IMR-90 (cell line): ENCODE results near the gene MRM1. TPM values are rescaled to one million over a fixed set of nuclear protein-coding genes. Genes with fewer than 3 reads are reported as not detected.

ENCODE experiments used
- ATAC-seq: fragments of 200-7000 bp; cut with Tn5 transposase; 2 replicates; pipeline ENCODE4 v1.9.1; 2020; ENCODE audit warnings: low read depth, mild to moderate bottlenecking, moderate library complexity
- BruUV-seq: library from RNA; stranded (reverse); fragments of 400-500 nt; replicated peaks from 2 replicates; lab custom pipeline; 2021; lab: Mats Ljungman, UMichigan
- CTCF ChIA-PET: fragments of 300-600 bp; formaldehyde crosslinking; extraction: SDS; loops from one replicate; lab custom pipeline; 2021; ENCODE audit warnings: antibody characterized with exemption; lab: Yijun Ruan, JAX
- POLR2A ChIA-PET: fragments of 300-600 bp; sonication (Branson Sonifier 250); formaldehyde crosslinking; loops from one replicate; lab custom pipeline; 2022; ENCODE audit warnings: antibody characterized with exemption; ENCODE audit not compliant: unreplicated experiment; lab: Charles Lee
- DNase-seq: peaks from one replicate; pipeline ENCODE4 v3.0.0; 2013
- H2AFZ ChIP-seq: replicated peaks from 2 replicates; pipeline ENCODE3; 2013; ENCODE audit warnings: low read length, mild to moderate bottlenecking; ENCODE audit not compliant: poor library complexity
- H2AK5ac ChIP-seq: 2 replicates; pipeline ENCODE4 v1.6.1; 2013; ENCODE audit warnings: low read depth, low read length, inconsistent platforms
- H2AK9ac ChIP-seq: replicated peaks from 2 replicates; pipeline ENCODE3; 2013; ENCODE audit warnings: mild to moderate bottlenecking, low read depth, low read length, moderate library complexity; ENCODE audit not compliant: poor library complexity
- H2BK120ac ChIP-seq: 2 replicates; pipeline ENCODE4 v1.6.1; 2013; ENCODE audit warnings: low read depth, low read length, inconsistent platforms
- H2BK15ac ChIP-seq: 3 replicates; pipeline ENCODE4 v1.6.1; 2013; ENCODE audit warnings: low read depth, low read length, inconsistent platforms
- H2BK20ac ChIP-seq: 2 replicates; pipeline ENCODE4 v1.6.1; 2013; ENCODE audit warnings: low read depth, mild to moderate bottlenecking, inconsistent platforms, low read length, moderate library complexity
- H2BK5ac ChIP-seq: 2 replicates; pipeline ENCODE4 v1.6.1; 2013; ENCODE audit warnings: mild to moderate bottlenecking, low read depth, low read length, inconsistent platforms; ENCODE audit not compliant: poor library complexity, severe bottlenecking
- H3K14ac ChIP-seq: replicated peaks from 2 replicates; pipeline ENCODE4 v1.6.1; 2013; ENCODE audit warnings: low read depth, low read length, inconsistent platforms
- H3K18ac ChIP-seq: 2 replicates; pipeline ENCODE4 v1.6.1; 2013; ENCODE audit warnings: low read depth, low read length, control low read depth
- H3K23ac ChIP-seq: 2 replicates; pipeline ENCODE4 v1.6.1; 2013; ENCODE audit warnings: low read depth, low read length, inconsistent platforms
- H3K27ac ChIP-seq: 2 replicates; pipeline ENCODE4 v1.5.1; 2013; ENCODE audit warnings: mild to moderate bottlenecking, control low read depth, low read length; ENCODE audit not compliant: insufficient read depth
- H3K27me3 ChIP-seq: 2 replicates; pipeline ENCODE4 v1.6.1; 2013; ENCODE audit warnings: low read length; ENCODE audit not compliant: control insufficient read depth, insufficient read depth
- H3K36me3 ChIP-seq: 2 replicates; pipeline ENCODE4 v1.6.1; 2013; ENCODE audit warnings: low read length, mixed read lengths; ENCODE audit not compliant: control insufficient read depth, insufficient read depth
- H3K4ac ChIP-seq: 2 replicates; pipeline ENCODE4 v1.6.1; 2013; ENCODE audit warnings: low read depth, low read length, inconsistent platforms
- H3K4me1 ChIP-seq: 2 replicates; pipeline ENCODE4 v1.6.1; 2013; ENCODE audit warnings: low read length, mixed read lengths; ENCODE audit not compliant: control insufficient read depth, insufficient read depth
- H3K4me2 ChIP-seq: 2 replicates; pipeline ENCODE4 v1.6.1; 2013; ENCODE audit warnings: low read depth, mild to moderate bottlenecking, control low read depth, low read length, moderate library complexity
- H3K4me3 ChIP-seq: 2 replicates; pipeline ENCODE4 v1.5.1; 2013; ENCODE audit warnings: low read depth, mild to moderate bottlenecking, control low read depth, low read length, moderate library complexity; ENCODE audit not compliant: insufficient read depth
- H3K56ac ChIP-seq: 2 replicates; pipeline ENCODE4 v1.6.1; 2013; ENCODE audit warnings: low read length, inconsistent platforms; ENCODE audit not compliant: insufficient read depth; ENCODE audit errors: extremely low read depth
- H3K79me1 ChIP-seq, 2 experiments: 2 replicates each; pipeline ENCODE4 v1.6.1; 2013; ENCODE audit warnings: low read length in 2 of 2, inconsistent platforms in 1 of 2, low read depth in 1 of 2
- H3K9ac ChIP-seq: 2 replicates; pipeline ENCODE4 v1.6.1; 2013; ENCODE audit warnings: low read depth, low read length, control low read depth
- H3K9me1 ChIP-seq: 2 replicates; pipeline ENCODE4 v1.6.1; 2013; ENCODE audit warnings: low read length, inconsistent platforms; ENCODE audit not compliant: insufficient read depth
- H3K9me3 ChIP-seq: 2 replicates; pipeline ENCODE4 v1.6.1; 2013; ENCODE audit warnings: low read length; ENCODE audit not compliant: control insufficient read depth, insufficient read depth
- H4K20me1 ChIP-seq: 2 replicates; pipeline ENCODE4 v1.6.1; 2013; ENCODE audit warnings: low read length, inconsistent platforms; ENCODE audit not compliant: insufficient read depth
- H4K5ac ChIP-seq: 2 replicates; pipeline ENCODE4 v1.6.1; 2013; ENCODE audit warnings: mild to moderate bottlenecking, low read depth, low read length, control low read depth
- H4K8ac ChIP-seq, 2 experiments: 2 replicates each; pipeline ENCODE4 v1.6.1; 2013; ENCODE audit warnings: low read depth in 2 of 2, low read length in 2 of 2, control low read depth in 1 of 2, inconsistent platforms in 1 of 2
- H4K91ac ChIP-seq: 2 replicates; pipeline ENCODE4 v1.6.1; 2013; ENCODE audit warnings: low read depth, low read length, inconsistent platforms; ENCODE audit not compliant: insufficient read depth
- BHLHE40 ChIP-seq: fragments of 150-350 bp; IDR thresholded peaks from 2 replicates; pipeline ENCODE4 v1.6.1; 2016; ENCODE audit warnings: mild to moderate bottlenecking, low read depth, low read length
- CEBPB ChIP-seq: IDR thresholded peaks from 2 replicates; pipeline ENCODE4 v1.6.1; 2012; ENCODE audit warnings: low read depth, low read length, improper control_type of control experiment
- CHD1 ChIP-seq: IDR thresholded peaks from 2 replicates; pipeline ENCODE4 v1.6.1; 2012; ENCODE audit warnings: low read depth, low read length, improper control_type of control experiment
- FOS ChIP-seq: fragments of 150-350 bp; IDR thresholded peaks from 2 replicates; pipeline ENCODE4 v1.6.1; 2016; ENCODE audit warnings: low read depth, low read length
- MAFK ChIP-seq: IDR thresholded peaks from 2 replicates; pipeline ENCODE4 v1.6.1; 2012; ENCODE audit warnings: low read depth, low read length, improper control_type of control experiment
- MAZ ChIP-seq: IDR thresholded peaks from 2 replicates; pipeline ENCODE4 v1.6.1; 2012; ENCODE audit warnings: low read depth, mild to moderate bottlenecking, low read length, improper control_type of control experiment, moderate library complexity, borderline replicate concordance
- MXI1 ChIP-seq: IDR thresholded peaks from 2 replicates; pipeline ENCODE4 v1.6.1; 2012; ENCODE audit warnings: low read depth, mild to moderate bottlenecking, low read length, moderate library complexity, borderline replicate concordance
- NFE2L2 ChIP-seq: fragments of 150-350 bp; IDR thresholded peaks from 2 replicates; pipeline ENCODE4 v1.6.1; 2016; ENCODE audit warnings: low read depth, mild to moderate bottlenecking, low read length
- POLR2A ChIP-seq: IDR thresholded peaks from 2 replicates; pipeline ENCODE4 v1.6.1; 2012; ENCODE audit warnings: mild to moderate bottlenecking, low read depth, low read length
- RAD21 ChIP-seq: IDR thresholded peaks from 2 replicates; pipeline ENCODE4 v1.6.1; 2012; ENCODE audit warnings: low read length, improper control_type of control experiment
- RCOR1 ChIP-seq: IDR thresholded peaks from 2 replicates; pipeline ENCODE4 v1.6.1; 2012; ENCODE audit warnings: mild to moderate bottlenecking, low read length, improper control_type of control experiment; ENCODE audit not compliant: insufficient replicate concordance
- RFX5 ChIP-seq: IDR thresholded peaks from 2 replicates; pipeline ENCODE4 v1.8.0; 2012; ENCODE audit warnings: low read depth, mild to moderate bottlenecking, low read length, moderate library complexity
- SMC3 ChIP-seq: fragments of 150-350 bp; IDR thresholded peaks from 2 replicates; pipeline ENCODE4 v1.6.1; 2016; ENCODE audit warnings: low read depth, mild to moderate bottlenecking, antibody characterized with exemption, low read length, moderate library complexity
- WGBS, 2 experiments: methylation state at CpG; one replicate each; pipeline versions ENCODE4 v1.1.5 to v1.1.7; 2013; ENCODE audit warnings: missing lambda C conversion rate in 2 of 2; ENCODE audit not compliant: insufficient read length in 1 of 2; ENCODE audit errors: extremely low coverage in 2 of 2; 5-methylcytosine and 5-hydroxymethylcytosine counted together
- dilution Hi-C: fragments of 300-500 bp; cut with HindIII; formaldehyde crosslinking; loops from one replicate; pipeline ENCODE4 v1.14.3; 2018; ENCODE audit warnings: low sequenced_read_pairs; ENCODE audit not compliant: unreplicated experiment
- in situ Hi-C: fragments of 300-500 bp; cut with MboI; formaldehyde crosslinking; loops from 3 replicates; pipeline ENCODE4 v1.14.3; 2019; ENCODE audit warnings: low sequenced_read_pairs, inconsistent platforms, mixed read lengths
- intact Hi-C: fragments of 100-400 bp; cut with micrococcal nuclease; formaldehyde crosslinking; loops from 2 replicates; pipeline ENCODE4 v1.10.0; 2022
- polyA plus RNA-seq, 3 experiments: library from polyadenylated mRNA; depleted of rRNA; stranded (reverse); fragments of >200 nt; gene quantifications; 2 replicates each; pipeline ENCODE4 v1.2.3, GENCODE V29; 2012; ENCODE audit warnings: low replicate concordance in 1 of 3
- total RNA-seq: library from RNA; depleted of rRNA; stranded (reverse); fragments of >200 nt; gene quantifications from 2 replicates; pipeline ENCODE4 v1.2.3, GENCODE V29; 2012
- TF ChIP-seq, protein P1 (sequence below): fragments of 150-350 bp; IDR thresholded peaks from 2 replicates; pipeline ENCODE4 v1.6.1; 2016; ENCODE audit warnings: low read depth, mild to moderate bottlenecking, low read length, moderate library complexity, borderline replicate concordance
- TF ChIP-seq, protein P2 (sequence below): conservative IDR thresholded peaks from 2 replicates; pipeline ENCODE4 v1.5.1; 2012; ENCODE audit warnings: mild to moderate bottlenecking, low read depth, low read length, improper control_type of control experiment
- TF ChIP-seq, protein P3 (sequence below): fragments of 150-350 bp; IDR thresholded peaks from 2 replicates; pipeline ENCODE4 v1.6.1; 2017; ENCODE audit warnings: mild to moderate bottlenecking, antibody characterized with exemption, low read length, low read depth

MRM1 gene
- total and polyA plus RNA-seq, 2 of the 4 experiments (the other 2 are of a cell fraction) = 2.2 to 5.3 TPM

DNA sequence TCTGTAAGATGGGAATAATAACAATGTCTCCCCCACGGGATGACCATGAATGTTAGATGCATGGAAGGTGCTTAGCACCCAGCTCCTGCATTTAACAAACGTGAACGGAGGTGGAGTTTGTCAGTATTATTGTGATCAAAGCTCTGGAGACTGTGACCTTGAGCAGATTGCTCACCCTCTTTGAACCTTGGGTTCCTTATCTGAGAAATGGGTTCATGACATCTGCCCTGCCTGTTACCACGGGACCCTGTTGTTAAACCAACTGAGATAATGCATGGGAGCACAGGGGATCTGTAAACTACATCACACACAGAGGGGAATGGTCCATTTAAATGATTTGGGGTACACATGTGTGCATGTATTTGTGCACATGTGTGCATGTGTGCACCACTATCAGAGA lies 29.6 kb downstream of the MRM1 start:
- H3K56ac ChIP-seq = no peak overlapping the region
- intact Hi-C loops (loop anchor here (10.0 kb wide), 1 partner anchor 314 kb away; the partner anchor contains the start of gene AATF), dilution Hi-C loops (loop anchor here (25.0 kb wide), 1 partner anchor 431 kb away; no protein-coding TSS in a partner anchor), in situ Hi-C loops (loop anchor here (5.0 to 10.0 kb wide), 2 partner anchors 416 to 614 kb away; no protein-coding TSS in a partner anchor)
- H3K79me1 ChIP-seq = no peaks in the 10 kb centered on the region
- ChIA-PET CTCF (no interaction called here), POLR2A (no interaction called here)
- H3K4ac ChIP-seq = no peak overlapping the region
- H3K36me3 ChIP-seq = no peaks in the 10 kb centered on the region
- H2BK15ac ChIP-seq = no peak overlapping the region
- H2AK5ac ChIP-seq = no peak overlapping the region
- no peak overlapping the region for H2BK120ac ChIP-seq
- no peak overlapping the region for H3K23ac ChIP-seq
- H3K27me3 ChIP-seq = peaks cover 54% of the 10 kb centered on the region
- H2AK9ac ChIP-seq = no peak overlapping the region
- no peak overlapping the region for H3K9ac ChIP-seq
- no peak overlapping the region for H3K14ac ChIP-seq
- no peak overlapping the region for H4K91ac ChIP-seq
- BruUV-seq = no TSS peak
- no peaks in the 10 kb centered on the region; the same call in 1 of the 2 replicates for H4K20me1 ChIP-seq
- H3K18ac ChIP-seq = no peak overlapping the region
- H4K8ac ChIP-seq = no peak overlapping the region
- H3K27ac ChIP-seq = no peak overlapping the region
- no CpG with 5 or more reads among the region's 4 CpGs for WGBS, 2 experiments
- TF ChIP-seq MAFK = no peak
- TF ChIP-seq NFE2L2 = no peak
- TF ChIP-seq RFX5 = no peak
- TF ChIP-seq MAZ = no peak
- TF ChIP-seq POLR2A = no peak
- TF ChIP-seq CEBPB = no peak
- TF ChIP-seq RAD21 = no peak
- TF ChIP-seq RCOR1 = no peak
- no peak for TF ChIP-seq SMC3
- TF ChIP-seq CHD1 = no peak
- no peak for TF ChIP-seq BHLHE40
- TF ChIP-seq MXI1 = no peak
- no peak for TF ChIP-seq FOS
- TF ChIP-seq, protein P1, sequence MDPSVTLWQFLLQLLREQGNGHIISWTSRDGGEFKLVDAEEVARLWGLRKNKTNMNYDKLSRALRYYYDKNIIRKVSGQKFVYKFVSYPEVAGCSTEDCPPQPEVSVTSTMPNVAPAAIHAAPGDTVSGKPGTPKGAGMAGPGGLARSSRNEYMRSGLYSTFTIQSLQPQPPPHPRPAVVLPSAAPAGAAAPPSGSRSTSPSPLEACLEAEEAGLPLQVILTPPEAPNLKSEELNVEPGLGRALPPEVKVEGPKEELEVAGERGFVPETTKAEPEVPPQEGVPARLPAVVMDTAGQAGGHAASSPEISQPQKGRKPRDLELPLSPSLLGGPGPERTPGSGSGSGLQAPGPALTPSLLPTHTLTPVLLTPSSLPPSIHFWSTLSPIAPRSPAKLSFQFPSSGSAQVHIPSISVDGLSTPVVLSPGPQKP = no peak
- TF ChIP-seq, protein P2, sequence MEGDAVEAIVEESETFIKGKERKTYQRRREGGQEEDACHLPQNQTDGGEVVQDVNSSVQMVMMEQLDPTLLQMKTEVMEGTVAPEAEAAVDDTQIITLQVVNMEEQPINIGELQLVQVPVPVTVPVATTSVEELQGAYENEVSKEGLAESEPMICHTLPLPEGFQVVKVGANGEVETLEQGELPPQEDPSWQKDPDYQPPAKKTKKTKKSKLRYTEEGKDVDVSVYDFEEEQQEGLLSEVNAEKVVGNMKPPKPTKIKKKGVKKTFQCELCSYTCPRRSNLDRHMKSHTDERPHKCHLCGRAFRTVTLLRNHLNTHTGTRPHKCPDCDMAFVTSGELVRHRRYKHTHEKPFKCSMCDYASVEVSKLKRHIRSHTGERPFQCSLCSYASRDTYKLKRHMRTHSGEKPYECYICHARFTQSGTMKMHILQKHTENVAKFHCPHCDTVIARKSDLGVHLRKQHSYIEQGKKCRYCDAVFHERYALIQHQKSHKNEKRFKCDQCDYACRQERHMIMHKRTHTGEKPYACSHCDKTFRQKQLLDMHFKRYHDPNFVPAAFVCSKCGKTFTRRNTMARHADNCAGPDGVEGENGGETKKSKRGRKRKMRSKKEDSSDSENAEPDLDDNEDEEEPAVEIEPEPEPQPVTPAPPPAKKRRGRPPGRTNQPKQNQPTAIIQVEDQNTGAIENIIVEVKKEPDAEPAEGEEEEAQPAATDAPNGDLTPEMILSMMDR = no peak
- TF ChIP-seq, protein P3, sequence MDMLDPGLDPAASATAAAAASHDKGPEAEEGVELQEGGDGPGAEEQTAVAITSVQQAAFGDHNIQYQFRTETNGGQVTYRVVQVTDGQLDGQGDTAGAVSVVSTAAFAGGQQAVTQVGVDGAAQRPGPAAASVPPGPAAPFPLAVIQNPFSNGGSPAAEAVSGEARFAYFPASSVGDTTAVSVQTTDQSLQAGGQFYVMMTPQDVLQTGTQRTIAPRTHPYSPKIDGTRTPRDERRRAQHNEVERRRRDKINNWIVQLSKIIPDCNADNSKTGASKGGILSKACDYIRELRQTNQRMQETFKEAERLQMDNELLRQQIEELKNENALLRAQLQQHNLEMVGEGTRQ = no peak
- no peak overlapping the region for H2BK5ac ChIP-seq
- H3K9me1 ChIP-seq = no peaks in the 10 kb centered on the region
- no peaks in the 10 kb centered on the region for H3K9me3 ChIP-seq
- no peak for DNase-seq
- no peak overlapping the region for H2BK20ac ChIP-seq
- H2AFZ ChIP-seq = no peak overlapping the region
- H3K4me1 ChIP-seq = peaks cover 2% of the 10 kb centered on the region; the same call in 1 of the 2 replicates
- no peak for ATAC-seq
- no peak overlapping the region for H4K5ac ChIP-seq
- H3K4me3 ChIP-seq = no peak overlapping the region
- H3K4me2 ChIP-seq = no peak overlapping the region
